GM19328 (cell line): ENCODE measurements around the gene ZCCHC2.
A peak's percentile ranks its signal among the peaks of the same experiment; 100 is the strongest.

Experiments used
- ATAC-seq: cut with Tn5 transposase; IDR thresholded peaks from one replicate; pipeline ENCODE4 v1.9.1; 2021; ENCODE audit warnings: mild to moderate bottlenecking, moderate library complexity; ENCODE audit not compliant: unreplicated experiment

The ZCCHC2 gene

DNA sequence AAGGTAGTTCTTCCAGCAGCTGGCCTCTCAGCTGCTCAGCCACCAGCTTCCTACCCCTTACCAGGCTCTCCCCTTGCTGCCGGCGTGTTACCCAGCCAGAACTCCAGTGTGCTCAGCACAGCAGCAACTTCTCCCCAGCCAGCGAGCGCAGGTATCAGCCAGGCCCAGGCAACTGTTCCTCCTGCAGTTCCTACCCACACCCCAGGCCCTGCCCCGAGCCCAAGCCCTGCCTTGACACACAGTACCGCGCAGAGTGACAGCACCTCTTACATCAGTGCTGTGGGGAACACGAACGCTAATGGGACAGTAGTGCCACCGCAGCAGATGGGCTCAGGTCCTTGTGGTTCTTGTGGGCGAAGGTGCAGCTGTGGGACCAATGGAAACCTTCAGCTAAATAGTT, 52.0 kb downstream of the ZCCHC2 start:
- ATAC-seq: no peak

DNA sequence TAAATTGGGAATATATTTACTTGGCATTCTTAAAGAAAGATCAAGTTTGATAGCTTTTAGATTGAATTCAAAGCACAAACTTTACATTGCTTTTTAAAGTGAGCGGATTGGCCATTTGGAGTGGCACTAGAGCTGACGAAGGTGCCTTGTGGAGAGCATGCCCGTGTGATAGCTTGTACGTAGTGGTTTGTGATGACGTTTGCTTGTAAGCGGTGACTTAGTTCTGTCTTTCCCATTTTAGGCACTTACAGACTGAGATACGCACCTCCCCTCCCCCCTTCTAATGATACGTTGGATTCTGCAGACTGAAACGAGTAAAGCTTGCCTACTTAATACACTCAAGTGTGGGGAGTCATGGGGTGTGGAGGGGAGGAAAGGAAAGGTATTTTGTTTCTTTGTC, 53.4 kb downstream of the ZCCHC2 start:
- no peak for ATAC-seq

DNA sequence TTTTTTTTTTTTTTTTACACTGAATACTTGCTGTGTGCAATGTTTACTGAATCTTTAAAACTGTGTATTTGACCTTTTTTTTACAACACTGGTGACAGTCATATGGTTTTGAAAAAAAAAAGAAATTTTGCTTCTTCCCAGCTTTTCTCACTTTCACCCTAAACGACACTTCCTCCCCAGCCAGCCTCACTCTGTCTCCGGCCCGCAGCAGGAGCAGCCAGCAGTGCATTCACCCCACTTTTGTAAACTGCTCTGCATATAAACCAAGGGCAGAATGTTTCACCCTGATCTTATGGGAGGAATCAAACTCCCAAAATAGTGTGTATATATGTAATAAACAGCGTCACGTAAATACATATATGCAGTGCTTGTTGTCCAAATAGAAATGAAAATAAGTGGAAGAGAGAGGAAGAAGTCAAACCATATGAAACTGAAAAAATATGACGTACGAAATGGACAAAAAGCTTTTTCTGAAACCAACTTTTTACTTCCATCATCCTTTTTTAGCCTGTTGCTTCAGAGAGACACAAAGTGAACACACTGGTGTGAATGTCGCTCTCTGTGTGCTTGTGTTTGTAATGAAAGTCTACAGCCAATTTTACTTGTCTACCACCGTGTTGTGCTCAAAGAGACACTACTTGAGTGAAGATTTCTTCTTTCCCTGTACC, 54.2 kb downstream of the ZCCHC2 start:
- peak; percentile 45 for ATAC-seq

DNA sequence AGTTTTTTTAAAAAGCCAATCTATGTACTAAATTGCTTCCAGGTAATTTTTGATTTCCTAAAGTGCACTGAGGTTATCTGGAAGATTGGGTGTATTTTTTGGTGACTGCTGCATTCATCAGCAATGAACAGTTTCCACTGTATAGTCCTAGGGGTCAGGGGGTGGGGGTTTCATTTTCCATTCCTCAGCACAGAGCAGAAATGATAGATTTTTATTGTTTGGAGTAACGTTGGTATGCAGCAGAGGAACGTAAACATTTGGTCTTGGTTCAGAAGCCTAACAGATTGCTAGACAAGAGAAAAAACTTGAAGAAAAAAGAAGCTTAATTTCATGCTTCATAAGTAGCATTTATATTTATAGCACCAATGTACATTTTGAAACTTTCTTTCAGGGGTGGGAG, 54.9 kb downstream of the ZCCHC2 start:
- ATAC-seq: peak; percentile 9

DNA sequence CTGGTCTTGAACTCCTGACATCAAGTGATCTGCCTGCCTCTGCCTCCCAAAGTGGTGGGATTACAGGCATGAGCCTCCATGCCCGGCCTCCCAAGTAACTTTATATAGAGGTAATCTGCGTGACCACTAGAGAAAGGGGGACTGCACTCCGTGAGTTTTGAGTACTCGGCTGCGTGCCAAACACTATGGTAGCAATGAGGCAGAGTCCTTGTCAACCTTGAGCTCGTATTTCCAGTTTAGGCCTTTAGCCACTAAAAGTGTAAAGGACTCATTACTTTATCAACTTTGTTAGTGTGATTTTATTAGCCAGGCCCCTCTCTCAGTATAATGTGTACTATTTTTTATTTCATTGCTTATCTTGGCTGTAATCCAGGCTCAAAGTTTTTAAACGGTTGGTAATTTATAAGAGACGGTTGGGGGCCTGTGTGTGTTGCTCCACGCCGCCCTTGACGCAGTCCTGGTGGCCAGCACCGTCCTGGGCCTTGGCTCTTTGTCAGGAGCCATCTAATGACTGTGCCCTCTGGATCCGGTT, 56.2 kb downstream of the ZCCHC2 start:
- no peak for ATAC-seq

DNA sequence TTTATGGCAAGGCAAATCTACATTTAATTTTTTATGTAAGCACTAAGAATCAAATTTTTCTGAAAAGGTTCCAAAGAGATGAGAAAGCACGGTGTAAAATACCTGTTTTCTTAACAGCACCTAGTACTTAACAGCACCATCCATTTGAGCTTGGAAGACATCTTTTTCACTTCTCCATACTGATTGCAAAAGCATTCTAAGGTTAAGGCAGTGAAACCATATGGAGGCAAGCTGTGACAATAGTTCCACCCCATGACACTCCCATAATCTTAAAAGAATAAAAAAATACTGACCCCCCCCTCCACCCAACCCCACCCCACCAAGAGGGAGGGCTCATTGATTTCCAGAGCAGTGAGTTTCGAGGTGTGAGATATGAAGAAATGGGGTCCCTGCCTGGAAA, 60.6 kb downstream of the ZCCHC2 start:
- ATAC-seq: no peak

DNA sequence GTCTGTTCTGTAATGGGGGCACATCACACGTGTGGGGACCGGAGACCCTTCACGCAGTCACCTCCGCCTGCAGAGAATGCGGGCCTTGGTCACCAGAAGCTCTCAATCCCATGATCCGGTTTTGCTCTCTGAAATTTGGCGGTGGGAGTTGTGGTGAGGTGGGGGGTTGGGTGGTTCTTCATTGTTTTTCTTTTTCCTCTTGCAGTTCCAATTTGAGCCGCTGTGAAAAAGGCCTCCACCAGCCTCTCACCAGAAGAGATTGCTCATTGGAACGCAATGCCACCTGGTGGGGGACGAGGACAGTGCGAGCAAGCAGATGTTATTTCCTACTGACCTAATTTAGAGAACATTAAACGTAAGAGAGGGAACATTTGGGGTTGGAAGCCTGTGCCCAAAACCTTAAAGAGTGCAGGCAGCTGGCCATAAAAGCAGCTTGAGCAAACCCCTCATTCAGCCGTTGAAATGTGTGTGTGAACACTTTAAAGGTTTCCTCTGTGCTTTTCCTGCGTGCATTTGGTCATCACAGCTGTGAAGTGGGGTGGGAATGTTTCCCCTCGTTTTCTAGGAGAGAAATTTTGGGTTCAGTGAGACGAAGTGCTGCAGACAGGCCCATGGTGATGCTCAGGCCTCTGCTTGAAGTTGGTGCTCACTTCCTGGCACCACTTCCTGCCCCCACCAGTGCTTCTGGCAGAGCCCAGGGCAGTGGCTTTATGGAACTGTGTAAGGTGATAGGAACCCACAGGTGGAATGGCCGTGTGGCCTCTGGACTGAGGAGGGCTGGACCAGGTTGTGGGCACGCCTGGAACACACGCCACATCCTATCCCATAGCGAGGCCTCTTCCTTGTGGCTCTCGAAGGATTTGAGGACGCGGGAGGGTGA, 61.7 kb downstream of the ZCCHC2 start:
- ATAC-seq: peak; percentile 64

DNA sequence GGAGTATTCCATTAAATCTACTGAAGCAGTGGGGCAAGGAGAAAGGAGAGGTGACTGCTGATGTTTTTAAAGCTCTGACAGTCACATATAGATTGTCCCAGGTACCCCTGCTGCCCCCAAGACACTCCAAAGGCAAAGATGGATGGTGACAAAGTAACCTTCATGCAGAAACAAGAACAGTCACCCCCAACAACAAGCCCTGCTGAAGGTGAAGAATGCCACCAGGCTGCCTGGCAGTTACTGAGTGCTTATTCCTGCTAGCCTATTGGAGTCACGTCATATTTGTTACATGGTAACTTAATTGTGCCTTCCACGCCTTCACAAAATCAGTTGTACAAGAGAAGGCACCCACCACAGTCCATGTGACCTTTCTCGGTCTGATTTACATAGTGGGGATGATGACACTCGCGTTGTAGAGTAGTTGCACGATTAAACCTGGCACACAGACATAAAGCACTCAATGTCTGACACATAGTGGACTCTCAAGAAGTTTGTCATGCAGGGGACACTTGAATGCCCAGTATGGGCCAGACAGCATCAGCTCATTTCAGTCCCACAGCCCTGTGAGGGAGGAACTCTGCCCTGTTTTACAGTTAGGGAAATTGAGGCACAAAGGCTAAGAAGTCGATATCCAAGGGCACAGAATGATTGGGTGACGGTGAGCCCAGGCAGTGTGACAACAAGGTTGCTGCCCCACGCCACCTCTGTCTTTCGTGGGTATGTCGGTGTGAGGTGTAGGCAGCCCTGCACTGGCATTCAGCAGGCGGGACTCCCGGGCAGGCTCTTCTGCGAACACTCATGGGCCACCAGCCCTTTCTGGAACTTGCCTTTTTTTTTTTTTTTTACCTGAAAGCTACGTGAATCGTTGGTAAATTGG, 62.7 kb downstream of the ZCCHC2 start:
- no peak for ATAC-seq

DNA sequence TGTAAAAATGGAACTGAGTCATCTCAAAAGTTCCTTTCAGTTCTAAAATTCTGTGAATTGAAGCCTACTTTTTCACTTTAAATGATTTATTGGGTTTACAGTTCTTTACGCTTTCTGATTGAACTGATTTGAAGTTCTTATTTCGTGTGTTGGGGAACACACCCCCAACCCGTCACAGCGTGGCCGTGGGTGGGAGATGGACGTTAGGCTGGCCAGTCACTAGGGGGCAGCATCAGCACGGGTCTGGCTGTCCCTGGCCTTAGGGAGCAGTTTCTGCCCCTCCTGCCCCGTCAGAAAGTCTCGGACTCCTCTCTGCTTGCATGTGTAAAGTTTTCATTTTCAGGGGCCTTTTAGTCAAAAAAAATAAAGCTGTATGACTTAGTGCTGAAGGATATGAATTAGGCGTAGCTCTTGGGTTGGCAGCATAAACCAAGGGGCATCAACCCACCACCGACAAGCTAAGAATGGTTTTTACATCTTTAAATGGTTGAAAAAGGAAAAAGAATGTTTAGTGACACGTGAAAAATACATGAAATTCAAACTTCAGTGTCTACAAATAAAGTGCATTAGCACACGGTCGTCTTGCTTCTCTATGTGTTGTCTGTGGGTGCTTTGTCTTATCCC, 63.4 kb downstream of the ZCCHC2 start:
- no peak for ATAC-seq

DNA sequence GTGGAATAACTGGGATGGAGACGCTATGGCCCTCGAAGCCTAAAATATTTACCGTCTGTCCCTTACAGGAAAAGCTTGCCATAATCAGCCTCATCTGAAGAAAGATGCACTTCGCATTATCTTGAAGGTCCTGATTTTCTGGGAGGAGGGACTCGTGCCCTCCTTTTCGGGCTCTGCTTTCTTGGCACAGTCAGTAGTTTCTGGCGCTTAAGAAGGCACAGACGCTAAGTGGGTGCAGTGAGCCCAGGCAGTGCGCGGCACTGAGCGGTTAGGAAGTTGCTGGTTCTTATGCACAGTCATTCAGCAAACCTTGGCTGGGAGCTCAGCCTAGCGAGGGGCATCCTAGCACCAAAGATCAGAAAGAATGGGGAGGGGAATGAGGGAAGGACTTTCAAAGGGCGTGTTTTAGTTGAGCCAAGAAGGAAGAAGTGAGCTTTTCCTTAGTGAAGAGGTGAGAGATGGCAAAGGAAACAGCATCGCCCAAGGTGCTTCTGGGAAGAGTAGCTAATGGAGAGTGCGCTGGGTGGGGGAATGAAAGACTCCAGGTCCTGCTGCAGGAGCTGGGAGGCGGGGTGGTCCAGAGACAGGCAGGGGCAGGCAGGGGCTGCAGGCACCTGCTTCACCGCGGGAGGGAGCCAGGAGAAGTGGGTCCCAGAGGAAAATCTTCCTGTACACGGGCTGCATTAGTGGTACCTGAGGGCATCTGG, 64.1 kb downstream of the ZCCHC2 start:
- ATAC-seq: no peak

DNA sequence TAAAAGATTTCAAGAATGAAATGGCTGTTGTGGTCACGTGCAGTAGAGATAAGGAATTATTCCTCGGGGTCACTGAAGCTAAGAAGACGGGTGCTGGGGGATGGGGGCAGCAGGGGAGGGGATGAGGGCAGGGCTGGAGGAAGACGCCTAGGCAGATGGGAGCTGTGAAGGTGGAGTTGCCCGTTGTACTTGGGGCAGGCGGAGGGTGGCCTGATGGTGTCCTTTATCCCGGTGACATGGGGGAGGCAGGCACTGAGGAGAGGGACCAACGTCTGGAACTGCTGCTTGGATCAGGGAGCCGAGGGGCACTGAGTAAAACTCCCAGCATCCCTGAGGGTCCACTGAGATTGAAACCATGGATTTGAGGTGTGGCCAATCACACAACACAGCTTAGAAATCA, 64.9 kb downstream of the ZCCHC2 start:
- no peak for ATAC-seq

DNA sequence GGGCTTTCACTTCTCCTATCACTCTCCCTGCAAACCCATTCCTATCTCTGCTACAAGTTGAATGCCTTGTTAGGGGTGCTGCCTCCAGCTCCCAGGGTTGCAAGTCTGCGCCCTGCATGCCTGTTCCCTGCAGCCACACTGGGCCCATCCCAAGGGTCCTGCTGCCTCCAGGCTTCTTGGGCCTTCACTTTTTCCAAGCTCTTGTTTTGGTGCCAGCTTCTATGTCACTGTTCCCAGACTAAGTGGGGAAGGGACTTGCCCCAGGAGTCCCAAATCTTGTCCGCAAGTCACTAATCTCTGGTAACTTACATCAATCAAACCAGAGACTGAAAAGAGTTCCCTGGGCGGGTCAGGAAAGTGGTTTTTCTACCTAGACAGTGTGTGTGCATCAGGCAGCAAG, 65.4 kb downstream of the ZCCHC2 start:
- no peak for ATAC-seq

DNA sequence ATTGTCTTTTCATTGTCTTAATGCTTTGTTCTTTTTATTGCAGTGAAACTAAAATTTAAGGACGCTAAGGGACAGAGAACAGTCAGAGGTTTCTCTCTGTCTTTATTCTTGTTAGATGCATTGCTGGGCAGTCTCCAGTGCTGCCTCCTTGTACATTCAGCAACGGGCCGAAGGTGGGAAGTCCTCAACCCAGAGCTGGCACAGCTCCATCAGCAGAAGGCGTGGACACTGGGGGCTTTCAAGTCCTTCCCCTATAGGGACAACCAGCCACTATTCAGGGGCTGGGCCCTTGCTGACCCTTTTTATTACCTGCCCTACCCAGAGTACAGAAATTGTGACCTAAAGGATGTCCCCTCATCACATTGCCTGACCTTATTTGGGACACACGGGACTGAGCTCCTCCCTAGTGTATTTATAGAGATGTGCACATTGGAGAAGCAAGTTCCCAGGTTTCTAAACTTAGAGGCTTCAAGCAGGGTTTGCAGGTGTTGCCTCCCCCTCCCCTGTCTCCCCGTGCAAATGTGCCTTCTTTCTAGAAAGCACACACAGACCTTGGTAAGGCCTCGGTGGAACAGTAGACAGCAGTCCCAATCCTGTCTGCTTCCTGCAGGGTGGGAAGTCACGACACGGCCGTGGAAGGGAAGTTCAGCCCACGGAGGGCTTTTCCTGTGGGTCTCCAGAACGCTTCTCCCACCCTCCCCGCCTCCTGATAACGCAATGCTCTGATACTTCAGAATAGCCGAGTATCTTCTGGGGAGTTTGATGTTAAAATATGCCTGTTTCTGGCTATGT, 68.2 kb downstream of the ZCCHC2 start:
- no peak for ATAC-seq

DNA sequence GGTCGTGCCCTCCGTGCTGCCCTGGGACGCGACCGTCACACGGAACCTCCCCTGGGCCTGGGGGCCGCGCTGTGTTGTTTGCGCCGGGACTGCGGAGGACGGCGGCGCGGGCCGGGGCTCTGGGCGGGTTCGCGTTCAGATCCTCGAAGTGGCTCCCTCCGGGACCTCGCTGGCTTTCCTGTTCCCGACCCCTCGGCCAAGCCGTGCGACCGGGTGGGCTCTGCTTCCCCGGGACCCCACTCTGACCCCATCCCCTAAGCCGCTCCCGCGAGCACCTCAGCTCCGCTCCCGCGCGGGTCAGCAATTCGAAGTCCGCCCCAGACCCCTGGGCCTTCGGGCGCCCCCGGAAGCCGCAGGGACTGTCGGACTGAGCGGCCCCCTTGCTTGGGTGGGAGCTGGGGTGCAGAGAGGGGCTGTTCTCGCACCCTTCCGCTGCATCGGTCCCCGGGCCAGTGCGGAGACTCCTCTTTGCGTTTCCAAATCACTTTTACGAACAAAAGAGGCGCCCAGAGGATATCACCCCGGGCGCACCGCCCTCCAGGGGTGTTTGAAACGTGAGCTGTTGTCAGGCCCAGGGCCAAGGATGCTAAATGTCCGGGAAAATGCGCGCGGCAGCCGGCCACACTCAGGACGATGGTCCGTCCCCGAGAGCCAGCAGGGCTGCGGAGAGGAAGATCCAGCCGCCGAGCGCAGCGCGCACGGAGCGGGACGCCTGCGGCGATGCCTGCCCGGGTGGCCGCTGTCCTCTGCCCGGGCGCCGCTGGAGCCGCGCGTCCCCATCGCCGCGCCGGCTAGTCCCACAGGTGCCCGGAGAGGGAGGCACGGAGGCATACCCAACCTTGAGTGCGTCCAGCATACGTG, 73.5 kb downstream of the ZCCHC2 start:
- ATAC-seq: no peak

DNA sequence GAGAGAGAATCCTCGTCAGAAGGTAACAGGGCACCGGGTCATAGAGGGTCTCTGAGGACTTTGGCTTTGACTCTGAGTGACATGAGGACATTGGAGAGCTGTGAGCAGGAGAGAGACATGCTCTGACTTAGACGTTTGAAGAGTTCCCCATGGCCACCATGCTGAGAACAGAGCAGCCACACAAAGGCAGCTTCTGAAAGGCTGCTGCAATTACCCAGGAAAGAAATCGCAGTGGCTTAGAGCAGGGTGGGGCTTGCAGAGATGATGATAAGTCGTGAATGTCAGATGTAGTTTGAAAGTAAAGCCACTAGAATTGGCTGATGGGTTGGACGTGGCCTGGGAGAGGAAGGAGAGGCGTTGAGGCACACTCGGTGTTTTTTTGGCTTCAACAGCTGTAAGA, 79.0 kb downstream of the ZCCHC2 start:
- ATAC-seq: no peak

DNA sequence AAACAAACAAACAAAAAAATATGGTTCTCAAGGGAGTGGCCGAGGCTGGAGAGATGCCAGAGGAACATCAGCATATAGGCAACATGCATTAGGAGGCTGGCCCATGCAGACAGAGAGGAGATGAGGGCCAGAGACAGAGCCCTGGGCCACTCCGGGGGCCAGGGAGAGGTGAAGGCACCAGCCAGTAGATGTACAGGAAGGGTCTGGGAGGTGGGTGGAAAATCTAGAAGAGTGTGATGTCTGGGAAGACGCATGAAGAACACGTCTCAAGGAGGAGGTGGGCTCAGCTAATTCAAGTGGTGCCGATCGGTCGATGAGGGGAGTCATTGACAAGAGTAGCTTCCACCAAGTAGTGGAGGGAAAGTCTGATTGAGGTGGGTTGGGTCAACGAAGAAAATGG, 79.9 kb downstream of the ZCCHC2 start:
- no peak for ATAC-seq

DNA sequence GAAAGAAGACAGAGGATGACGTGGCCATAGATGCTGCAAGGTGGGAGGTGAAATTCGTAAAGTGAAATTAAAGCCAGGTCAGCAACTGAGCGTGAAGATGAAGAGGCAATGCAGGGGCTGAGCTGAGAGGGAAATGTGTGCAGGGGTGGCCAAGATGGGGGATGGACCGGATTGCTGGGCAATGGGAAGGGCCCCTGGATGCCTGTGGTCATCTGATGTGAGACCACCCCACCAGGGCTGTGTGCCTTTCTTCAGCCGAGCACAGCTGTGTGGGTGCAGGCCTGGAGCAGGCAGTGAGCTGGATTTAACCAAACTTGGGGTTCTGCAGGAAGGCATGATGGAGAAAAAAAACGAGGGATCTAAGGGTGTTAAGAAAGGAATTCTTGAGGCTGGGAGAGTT, 80.4 kb downstream of the ZCCHC2 start:
- no peak for ATAC-seq

DNA sequence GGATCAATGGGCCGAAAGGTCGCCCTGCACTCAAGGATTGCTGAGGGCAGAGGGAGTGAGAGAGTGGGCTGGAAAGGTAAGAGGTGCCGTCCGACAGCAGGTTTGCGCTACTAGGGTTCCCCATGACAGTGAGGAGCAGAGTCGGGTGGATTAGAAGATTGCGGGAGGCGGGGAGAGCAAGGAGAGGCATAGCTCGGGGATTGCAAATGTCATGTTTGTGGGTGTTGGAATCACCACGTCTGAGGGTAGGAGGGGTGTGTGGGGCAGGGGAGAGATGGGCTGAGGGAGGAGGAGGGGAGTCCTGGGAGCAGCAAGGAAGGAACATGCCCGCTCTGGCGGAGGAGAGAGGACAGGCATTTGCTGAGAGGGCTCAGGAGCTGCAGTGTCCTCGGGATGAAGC, 81.2 kb downstream of the ZCCHC2 start:
- no peak for ATAC-seq
